H1 (cell line): ENCODE results near the gene SCNM1. TPM values are rescaled to one million over a fixed set of nuclear protein-coding genes. Genes with fewer than 3 reads are reported as not detected.

Experiments
- CTCF ChIA-PET: fragments of 300-600 bp; sonication (Branson Sonifier 250); formaldehyde crosslinking; loops from one replicate; lab custom pipeline; 2021; ENCODE audit not compliant: partially characterized antibody; lab: Charles Lee
- POLR2A ChIA-PET: fragments of 300-600 bp; sonication (Branson Sonifier 250); formaldehyde crosslinking; loops from one replicate; lab custom pipeline; 2021; ENCODE audit warnings: inconsistent platforms; ENCODE audit not compliant: partially characterized antibody; lab: Charles Lee
- DNase-seq, 2 experiments: peaks; one replicate each; pipeline versions ENCODE4 v3.0.0 to v3.0.0-alpha.2; 2010 to 2022; ENCODE audit warnings: low spot score in 2 of 2, low read depth in 1 of 2, mixed read lengths in 1 of 2
- FAIRE-seq: peaks from 2 replicates; lab custom pipeline; 2011; peaks lifted over from hg19 to GRCh38; lab: Jason Lieb, UNC
- H2AFZ ChIP-seq: 2 replicates; pipeline ENCODE4 v1.8.1; 2012; ENCODE audit warnings: low read length, inconsistent platforms
- H2AK5ac ChIP-seq: 2 replicates; pipeline ENCODE4 v1.6.1; 2013; ENCODE audit warnings: low read depth, low read length
- H2BK120ac ChIP-seq: replicated peaks from 2 replicates; pipeline ENCODE3; 2013; ENCODE audit warnings: low read depth, low read length, inconsistent platforms
- H2BK12ac ChIP-seq: 2 replicates; pipeline ENCODE4 v1.6.1; 2013; ENCODE audit warnings: low read depth, low read length
- H2BK15ac ChIP-seq: 2 replicates; pipeline ENCODE4 v1.6.1; 2013; ENCODE audit warnings: low read length
- H2BK20ac ChIP-seq: 2 replicates; pipeline ENCODE4 v1.6.1; 2013; ENCODE audit warnings: low read length
- H2BK5ac ChIP-seq: 2 replicates; pipeline ENCODE4 v1.6.1; 2013; ENCODE audit warnings: low read depth, low read length
- H3K14ac ChIP-seq: 2 replicates; pipeline ENCODE4 v1.6.1; 2013; ENCODE audit warnings: inconsistent platforms; ENCODE audit not compliant: insufficient read length
- H3K18ac ChIP-seq: 2 replicates; pipeline ENCODE4 v1.6.1; 2013; ENCODE audit warnings: low read length; ENCODE audit errors: extremely low read depth
- H3K23ac ChIP-seq: 2 replicates; pipeline ENCODE4 v1.6.1; 2013; ENCODE audit warnings: inconsistent platforms; ENCODE audit not compliant: insufficient read length
- H3K23me2 ChIP-seq: 2 replicates; pipeline ENCODE4 v1.6.1; 2013; ENCODE audit warnings: low read depth, low read length
- H3K27ac ChIP-seq: 2 replicates; pipeline ENCODE4 v1.6.1; 2011; ENCODE audit warnings: low read depth, low read length, inconsistent platforms
- H3K27me3 ChIP-seq, 4 experiments: replicated peaks in 1 of 4; 1 replicate in 1 of 4; 2 replicates in 3 of 4; pipeline versions ENCODE4 v1.6.1 to v1.8.1; 2011 to 2013; ENCODE audit warnings: low read length in 3 of 4, mild to moderate bottlenecking in 3 of 4, inconsistent platforms in 2 of 4, mixed read lengths in 2 of 4, moderate library complexity in 1 of 4; ENCODE audit not compliant: control insufficient read depth in 3 of 4, insufficient read depth in 3 of 4; ENCODE audit errors: extremely low read depth in 1 of 4
- H3K36me3 ChIP-seq, 4 experiments: 2 replicates each; pipeline versions ENCODE4 v1.6.1 to v1.8.1; 2011 to 2013; ENCODE audit warnings: mild to moderate bottlenecking in 4 of 4, low read length in 3 of 4, moderate library complexity in 2 of 4, control low read depth in 1 of 4, inconsistent platforms in 1 of 4; ENCODE audit not compliant: insufficient read depth in 4 of 4, control insufficient read depth in 2 of 4
- H3K4ac ChIP-seq: replicated peaks from 2 replicates; pipeline ENCODE3; 2013; ENCODE audit warnings: low read length, low read depth, mixed read lengths, inconsistent platforms; ENCODE audit not compliant: insufficient read length
- H3K4me1 ChIP-seq, 4 experiments: replicated peaks in 1 of 4; 1 replicate in 1 of 4; 2 replicates in 3 of 4; pipeline versions ENCODE4 v1.6.1 to v1.8.1; 2011 to 2013; ENCODE audit warnings: low read length in 3 of 4, inconsistent platforms in 2 of 4, mixed read lengths in 1 of 4; ENCODE audit not compliant: insufficient read depth in 4 of 4, control insufficient read depth in 3 of 4
- H3K4me2 ChIP-seq, 2 experiments: 2 replicates each; pipeline versions ENCODE4 v1.6.1 to v1.8.1; 2011 to 2013; ENCODE audit warnings: low read depth in 2 of 2, low read length in 2 of 2, control low read depth in 1 of 2, inconsistent platforms in 1 of 2, mild to moderate bottlenecking in 1 of 2; ENCODE audit not compliant: insufficient read depth in 1 of 2
- H3K4me3 ChIP-seq, 4 experiments: fragments of 200-600, 300-600 bp in 1 of 4; sonication (generic), shearing (Covaris generic), sonication (Bioruptor Twin) in 1 of 4; 2 replicates each; pipeline versions ENCODE4 v1.5.1 to v1.8.1; 2011 to 2016; ENCODE audit warnings: low read length in 4 of 4, low read depth in 3 of 4, control low read depth in 2 of 4, inconsistent platforms in 2 of 4, mild to moderate bottlenecking in 2 of 4, mixed read lengths in 1 of 4, moderate library complexity in 1 of 4; ENCODE audit not compliant: insufficient read depth in 2 of 4; ENCODE audit errors: extremely low read depth in 1 of 4
- H3K56ac ChIP-seq: replicated peaks from 2 replicates; pipeline ENCODE3; 2013; ENCODE audit warnings: low read depth, mild to moderate bottlenecking, mixed read lengths, low read length, inconsistent platforms; ENCODE audit not compliant: insufficient read length
- H3K79me1 ChIP-seq: 2 replicates; pipeline ENCODE4 v1.6.1; 2013; ENCODE audit warnings: low read depth, low read length, control low read depth
- H3K79me2 ChIP-seq, 2 experiments: 2 replicates each; pipeline versions ENCODE4 v1.6.1 to v1.8.1; 2012 to 2013; ENCODE audit warnings: low read length in 2 of 2, mild to moderate bottlenecking in 2 of 2, inconsistent platforms in 1 of 2; ENCODE audit not compliant: insufficient read depth in 2 of 2, control insufficient read depth in 1 of 2
- H3K9ac ChIP-seq, 4 experiments: replicated peaks in 1 of 4; 1 replicate in 1 of 4; 2 replicates in 3 of 4; pipeline versions ENCODE4 v1.6.1 to v1.8.1; 2011 to 2013; ENCODE audit warnings: low read depth in 3 of 4, low read length in 3 of 4, control low read depth in 2 of 4, mild to moderate bottlenecking in 2 of 4, moderate library complexity in 2 of 4, inconsistent platforms in 1 of 4; ENCODE audit errors: extremely low read depth in 1 of 4
- H3K9me3 ChIP-seq, 2 experiments: 2 replicates each; pipeline versions ENCODE4 v1.6.1 to v1.8.1; 2012 to 2013; ENCODE audit warnings: mild to moderate bottlenecking in 2 of 2, moderate library complexity in 2 of 2, control low read depth in 1 of 2, inconsistent platforms in 1 of 2, low read depth in 1 of 2, low read length in 1 of 2, mixed read lengths in 1 of 2; ENCODE audit not compliant: insufficient read depth in 2 of 2
- H4K20me1 ChIP-seq, 2 experiments: replicated peaks in 1 of 2; 2 replicates each; pipeline versions ENCODE3 to v1.8.1; 2011 to 2013; ENCODE audit warnings: inconsistent platforms in 2 of 2, low read length in 2 of 2, mild to moderate bottlenecking in 1 of 2; ENCODE audit not compliant: insufficient read depth in 2 of 2, control insufficient read depth in 1 of 2
- H4K5ac ChIP-seq: 2 replicates; pipeline ENCODE4 v1.6.1; 2013; ENCODE audit warnings: low read length, low read depth, mixed read lengths, inconsistent platforms; ENCODE audit not compliant: insufficient read length
- H4K8ac ChIP-seq: 2 replicates; pipeline ENCODE4 v1.8.0; 2013; ENCODE audit warnings: mild to moderate bottlenecking, moderate library complexity, low read length, inconsistent platforms; ENCODE audit not compliant: insufficient read depth; ENCODE audit errors: extremely low read depth
- H4K91ac ChIP-seq: replicated peaks from 2 replicates; pipeline ENCODE3; 2013; ENCODE audit warnings: low read length, mixed read lengths, inconsistent platforms; ENCODE audit not compliant: insufficient read length
- BRCA1 ChIP-seq: IDR thresholded peaks from 2 replicates; pipeline ENCODE4 v1.6.1; 2012; ENCODE audit warnings: low read depth, low read length, improper control_type of control experiment
- CEBPB ChIP-seq: IDR thresholded peaks from 2 replicates; pipeline ENCODE4 v1.6.1; 2012; ENCODE audit warnings: low read depth, low read length
- EP300 ChIP-seq, 2 experiments: IDR thresholded peaks; 1 replicate in 1 of 2; 2 replicates in 1 of 2; pipeline ENCODE4 v1.6.1; 2011 to 2012; ENCODE audit warnings: low read depth in 2 of 2, low read length in 2 of 2, mild to moderate bottlenecking in 2 of 2, borderline replicate concordance in 1 of 2, inconsistent platforms in 1 of 2, moderate library complexity in 1 of 2
- HDAC6 ChIP-seq: IDR thresholded peaks from one replicate; pipeline ENCODE4 v1.7.1; 2012; ENCODE audit warnings: low read depth, mild to moderate bottlenecking, inconsistent platforms, low read length, moderate library complexity
- KDM4A ChIP-seq: IDR thresholded peaks from one replicate; pipeline ENCODE4 v1.7.1; 2012; ENCODE audit warnings: low read depth, mild to moderate bottlenecking, moderate library complexity, low read length, inconsistent platforms; ENCODE audit not compliant: severe bottlenecking
- KDM5A ChIP-seq: fragments of 200-600 bp; IDR thresholded peaks from 2 replicates; pipeline ENCODE4 v1.7.1; 2012; ENCODE audit warnings: mild to moderate bottlenecking, low read length, inconsistent platforms, mixed read lengths
- POLR2A ChIP-seq, 2 experiments: IDR thresholded peaks; 1 replicate in 1 of 2; 2 replicates in 1 of 2; pipeline ENCODE4 v1.6.1; 2011; ENCODE audit warnings: low read depth in 2 of 2, low read length in 2 of 2, mild to moderate bottlenecking in 2 of 2; ENCODE audit errors: control extremely low read depth in 1 of 2
- RNF2 ChIP-seq: fragments of 200-900, 300-1000 bp; sonication (generic); IDR thresholded peaks from 2 replicates; pipeline ENCODE4 v1.7.1; 2016; ENCODE audit warnings: borderline replicate concordance, low read depth, mild to moderate bottlenecking, antibody characterized with exemption, low read length; ENCODE audit not compliant: poor library complexity, severe bottlenecking; ENCODE audit errors: missing control alignments
- SIN3A ChIP-seq, 2 experiments: IDR thresholded peaks in 1 of 2; conservative IDR thresholded peaks in 1 of 2; 2 replicates each; pipeline ENCODE4 v1.6.1; 2011 to 2012; ENCODE audit warnings: low read length in 2 of 2, improper control_type of control experiment in 1 of 2, low read depth in 1 of 2, mild to moderate bottlenecking in 1 of 2
- TCF12 ChIP-seq: IDR thresholded peaks from 2 replicates; pipeline ENCODE4 v1.6.1; 2011; ENCODE audit warnings: low read depth, mild to moderate bottlenecking, low read length
- USF2 ChIP-seq: IDR thresholded peaks from 2 replicates; pipeline ENCODE4 v1.6.1; 2011; ENCODE audit warnings: low read length, improper control_type of control experiment
- WGBS, 2 experiments: shearing (Covaris generic) in 1 of 2; methylation state at CpG; one replicate each; pipeline versions ENCODE4 v1.1.6 to v1.1.7; 2013 to 2015; ENCODE audit warnings: low lambda C conversion rate in 2 of 2, mixed read lengths in 2 of 2, inconsistent platforms in 1 of 2, low coverage in 1 of 2, missing lambda C conversion rate in 1 of 2; ENCODE audit not compliant: insufficient replicate concordance in 2 of 2, insufficient coverage in 1 of 2, insufficient read length in 1 of 2; ENCODE audit errors: extremely low coverage in 1 of 2, missing lambda C conversion rate in 1 of 2; 5-methylcytosine and 5-hydroxymethylcytosine counted together
- polyA plus RNA-seq, 7 experiments: library from polyadenylated mRNA; depleted of rRNA in 3 of 7; stranded (reverse) in 5 of 7; unstranded in 2 of 7; fragments of >200 nt in 5 of 7; fragments of 200-250 nt in 2 of 7; gene quantifications; 1 replicate in 5 of 7; 2 replicates in 1 of 7; 4 replicates in 1 of 7; pipeline versions ENCODE4 v1.2.1 to v1.2.3, GENCODE V29; 2011 to 2013; ENCODE audit warnings: missing spikeins in 2 of 7, mixed read lengths in 2 of 7
- total RNA-seq: library from RNA; stranded (reverse); fragmentation: NEBNext Ultra II Directional; extraction: Animal tissue kit (Norgen Biotek cat#: 25700); gene quantifications from 2 replicates; pipeline ENCODE4 v1.2.1, GENCODE V29; 2021
- TF ChIP-seq, protein P1 (sequence below): IDR thresholded peaks from 2 replicates; pipeline ENCODE4 v1.6.1; 2012; ENCODE audit warnings: inconsistent platforms

The SCNM1 gene
- total and polyA plus RNA-seq, 2 of the 8 experiments (the other 6 are each of a cell fraction or from before 2014, with no cell fraction given), result 13.6 to 46.2 TPM

DNA sequence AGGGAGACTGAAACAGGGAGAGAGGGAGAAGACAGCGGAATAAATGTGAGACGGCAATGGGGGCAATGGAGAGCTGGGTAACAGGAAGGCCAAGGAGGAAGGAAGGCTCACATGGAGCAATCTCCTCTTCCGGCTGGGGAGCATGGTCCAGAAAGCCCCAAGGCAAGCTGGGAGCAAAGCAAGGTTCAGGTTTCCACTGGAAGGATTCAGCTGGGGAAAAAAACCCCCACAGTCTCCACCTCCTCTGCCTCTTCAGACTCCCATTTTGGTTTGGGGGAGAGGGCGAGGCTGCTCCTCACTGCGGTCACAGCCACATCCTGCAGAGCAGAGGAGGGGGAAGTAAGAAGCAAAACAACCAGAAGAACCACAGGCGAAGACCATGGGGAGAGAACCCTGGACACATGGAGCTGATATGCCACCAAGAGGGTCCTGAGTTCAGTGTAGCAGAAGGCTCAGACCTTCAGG lies 8.8 kb upstream of the SCNM1 start:
- no peak overlapping the region for H3K56ac ChIP-seq
- H3K4me2 ChIP-seq, result no peak overlapping the region
- H3K18ac ChIP-seq, result no peak overlapping the region
- H3K27me3 ChIP-seq, result no peaks in the 10 kb centered on the region
- H4K91ac ChIP-seq, result no peak overlapping the region
- H4K20me1 ChIP-seq, result no peaks in the 10 kb centered on the region
- no peak overlapping the region for H3K4ac ChIP-seq
- WGBS, 2 experiments, result 84% methylated on average over 6 of the region's 6 CpGs; no CpG with 5 or more reads in 1 of the 2 experiments
- H2AK5ac ChIP-seq, result no peak overlapping the region
- no peak overlapping the region for H3K27ac ChIP-seq
- CTCF ChIA-PET, result interaction anchor here (0.5 to 11.8 kb wide), 27 partner anchors 9 to 819 kb away, joined by 3 to 285 read pairs (median 4); partner anchors contain the start of genes C1orf56, GABPB2, MINDY1 and PI4KB
- H2BK12ac ChIP-seq, result no peak overlapping the region
- no peaks in the 10 kb centered on the region for H3K79me2 ChIP-seq
- no peak overlapping the region for H2AFZ ChIP-seq
- H3K79me1 ChIP-seq, result no peaks in the 10 kb centered on the region
- H3K23ac ChIP-seq, result no peak overlapping the region
- DNase-seq (no peak), FAIRE-seq (no peak)
- no peaks in the 10 kb centered on the region for H3K9me3 ChIP-seq
- H2BK5ac ChIP-seq, result no peak overlapping the region
- H4K8ac ChIP-seq, result no peak overlapping the region
- H4K5ac ChIP-seq, result no peak overlapping the region
- H3K9ac ChIP-seq, result no peak overlapping the region
- H2BK20ac ChIP-seq, result no peak overlapping the region
- no peaks in the 10 kb centered on the region for H3K4me1 ChIP-seq
- no peaks in the 10 kb centered on the region for H3K23me2 ChIP-seq
- no peak overlapping the region for H2BK120ac ChIP-seq
- POLR2A ChIA-PET, result interaction anchor here (0.6 to 2.0 kb wide), 6 partner anchors 8 to 59 kb away, joined by 3 to 6 read pairs (median 4); partner anchors contain the start of gene SEMA6C
- no peak overlapping the region for H2BK15ac ChIP-seq
- H3K4me3 ChIP-seq, result no peak overlapping the region
- peaks cover 0 to 18% (median 6%) of the 10 kb centered on the region in 4 experiments; a peak in 4 of 8 replicates for H3K36me3 ChIP-seq
- H3K14ac ChIP-seq, result no peak overlapping the region
- TF ChIP-seq SIN3A (conservative IDR thresholded peaks at IDR 0.05 in 1 of 2, IDR thresholded peaks at IDR 0.05 in 1 of 2; ENCODE audit: low read depth in 1 of 2, low read length in 2 of 2) (no peak), EP300 (IDR thresholded peaks at IDR 0.05; ENCODE audit: borderline replicate concordance in 1 of 2, low read depth in 2 of 2, low read length in 2 of 2) (no peak), KDM4A (no peak), BRCA1 (no peak), RNF2 (no peak), TCF12 (no peak), KDM5A (no peak), USF2 (no peak), POLR2A (IDR thresholded peaks at IDR 0.05; ENCODE audit: control extremely low read depth in 1 of 2, low read depth in 2 of 2, low read length in 2 of 2) (no peak), HDAC6 (no peak), CEBPB (no peak)
- TF ChIP-seq, protein P1, sequence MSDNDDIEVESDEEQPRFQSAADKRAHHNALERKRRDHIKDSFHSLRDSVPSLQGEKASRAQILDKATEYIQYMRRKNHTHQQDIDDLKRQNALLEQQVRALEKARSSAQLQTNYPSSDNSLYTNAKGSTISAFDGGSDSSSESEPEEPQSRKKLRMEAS, result no peak
